Measurements from ENCODE around the gene ATP6V1A. TPM values are rescaled to one million over a fixed set of nuclear protein-coding genes. Genes with fewer than 3 reads are reported as not detected.

The ATP6V1A gene
- total and polyA plus RNA-seq, 2 of the 13 experiments (the other 11 are each of a cell fraction or from before 2014, with no cell fraction given), result 23.4 to 95.1 TPM

DNA sequence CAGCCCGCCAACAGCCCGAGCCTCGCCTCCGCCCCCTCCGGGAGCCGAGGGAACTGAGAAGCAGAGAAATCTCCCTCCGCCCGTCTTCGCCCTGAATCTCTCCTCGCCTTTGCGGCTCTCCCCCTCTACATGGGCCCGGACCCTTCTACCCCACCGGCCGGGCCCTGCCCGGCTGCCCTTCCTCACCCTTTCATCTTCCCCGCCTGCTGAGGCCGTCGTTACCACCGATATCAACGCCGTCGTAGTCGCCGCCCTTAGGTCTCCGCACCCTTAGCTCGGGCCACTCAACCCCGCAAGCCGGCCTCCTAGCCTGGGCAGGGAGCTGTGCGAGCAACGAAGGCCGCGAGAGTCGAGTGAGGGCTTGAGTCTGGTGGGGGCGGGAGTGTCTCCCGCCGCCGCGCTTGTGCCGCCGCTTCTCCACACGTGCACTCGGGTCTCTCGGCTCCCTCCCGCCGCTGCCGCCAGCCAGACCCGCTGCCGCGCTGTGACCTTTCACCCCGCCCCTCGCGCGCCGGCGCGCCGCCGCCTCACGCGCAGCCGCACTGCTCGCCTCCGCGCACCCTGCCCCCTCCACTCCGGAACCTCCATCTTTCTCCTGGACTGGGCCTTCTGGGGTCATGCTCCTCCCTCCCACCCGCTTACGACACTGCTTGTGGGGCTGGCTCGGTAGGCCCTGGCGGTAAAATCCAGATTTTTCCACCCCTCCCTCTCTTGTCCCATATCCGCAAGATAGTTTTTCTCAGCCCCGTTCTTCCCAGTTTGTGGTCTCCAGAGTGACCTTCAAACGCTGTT, 883 bp upstream of the ATP6V1A start, which contains the start of gene NAA50 (continued):
- TF ChIP-seq ZNF672 (CRISPR knock-in tag; IDR thresholded peaks at IDR 0.05) (no peak), MIXL1 (CRISPR knock-in tag; IDR thresholded peaks at IDR 0.05) (no peak), ZNF256 (CRISPR knock-in tag; conservative IDR thresholded peaks at IDR 0.05) (no peak), SCMH1 (CRISPR knock-in tag; IDR thresholded peaks at IDR 0.05; ENCODE audit: borderline replicate concordance) (no peak), POGZ (CRISPR knock-in tag; IDR thresholded peaks at IDR 0.05) (no peak; the same call in 1 of the 2 replicates), NFRKB (IDR thresholded peaks at IDR 0.05) (0 out of 2 replicates have a peak, but pooled peaks have one; percentile 47), ZNF605 (CRISPR knock-in tag; IDR thresholded peaks at IDR 0.05) (peak; percentile 66; the same call in 1 of the 2 replicates), ZNF777 (CRISPR knock-in tag; IDR thresholded peaks at IDR 0.05) (0 out of 2 replicates have a peak, but pooled peaks have one; percentile 17), ETV6 (CRISPR knock-in tag; conservative IDR thresholded peaks at IDR 0.05) (peak; percentile 39; the same call in 1 of the 2 replicates), TOPORS (CRISPR knock-in tag; IDR thresholded peaks at IDR 0.05) (no peak; the same call in 1 of the 2 replicates), MIER3 (CRISPR knock-in tag; IDR thresholded peaks at IDR 0.05; ENCODE audit: borderline replicate concordance) (no peak), JARID2 (CRISPR knock-in tag; IDR thresholded peaks at IDR 0.05; ENCODE audit: insufficient replicate concordance) (no peak), ZBTB2 (CRISPR knock-in tag; IDR thresholded peaks at IDR 0.05; ENCODE audit: low read depth) (no peak; the same call in none of the 2 replicates), MED13 (CRISPR knock-in tag; IDR thresholded peaks at IDR 0.05) (0 out of 2 replicates have a peak, but pooled peaks have one; percentile 29), ZNF282 (IDR thresholded peaks at IDR 0.05; ENCODE audit: partially characterized antibody) (no peak), SRSF1 (optimal IDR thresholded peaks at IDR 0.05; ENCODE audit: low read depth, low read length) (peak; percentile 80), HOXD1 (CRISPR knock-in tag; IDR thresholded peaks at IDR 0.05) (no peak), KLF9 (CRISPR knock-in tag; IDR thresholded peaks at IDR 0.05; ENCODE audit: low read depth) (no peak), NFYB (CRISPR knock-in tag; IDR thresholded peaks at IDR 0.05) (no peak), ARHGAP35 (CRISPR knock-in tag; IDR thresholded peaks at IDR 0.05; ENCODE audit: borderline replicate concordance) (peak; percentile 19; the same call in 1 of the 2 replicates), ZNF350 (CRISPR knock-in tag; IDR thresholded peaks at IDR 0.05; ENCODE audit: borderline replicate concordance, low read depth) (no peak), LCORL (IDR thresholded peaks at IDR 0.05) (no peak), LCORL (CRISPR knock-in tag; IDR thresholded peaks at IDR 0.05) (peak; percentile 16), ZNF496 (CRISPR knock-in tag; IDR thresholded peaks at IDR 0.05; ENCODE audit: insufficient replicate concordance) (no peak), ZNF234 (CRISPR knock-in tag; conservative IDR thresholded peaks at IDR 0.05) (no peak), ZBED4 (CRISPR knock-in tag; IDR thresholded peaks at IDR 0.05; ENCODE audit: borderline replicate concordance) (peak; percentile 54; the same call in 1 of the 2 replicates), ZNF652 (CRISPR knock-in tag; IDR thresholded peaks at IDR 0.05; ENCODE audit: borderline replicate concordance, low read depth) (no peak), HMGA1 (CRISPR knock-in tag; conservative IDR thresholded peaks at IDR 0.05) (no peak)
